CD4-positive, alpha-beta T cell treated with Interleukin-6 for 4 hours (primary cell): ENCODE results near the gene CD48.
"Not testable (repeated sequence)": the region's sequence is repeated elsewhere in the genome, so short reads cannot be mapped to it uniquely, and the experiment has no call there.

Source experiments
- DNase-seq: peaks from one replicate; pipeline ENCODE4 v3.0.0-alpha.2; 2020; ENCODE audit warnings: mixed read lengths

CD48 gene

GRCh38 chr1:160712525-160713080 is 981 bp upstream of the CD48 start:
- peak; percentile 45 for DNase-seq

- DNase-seq, result no peak
Measured at GRCh38 chr1:160711276-160711601, 383 bp downstream of the CD48 start.

GRCh38 chr1:160710517-160711252 is 937 bp downstream of the CD48 start:
- DNase-seq, result no peak

- no peak for DNase-seq
Measured at GRCh38 chr1:160709715-160710114, 1.9 kb downstream of the CD48 start.

- DNase-seq, result peak; percentile 54
Measured at GRCh38 chr1:160708801-160709200, 2.8 kb downstream of the CD48 start.

- no peak for DNase-seq
Measured at GRCh38 chr1:160708118-160708517, 3.5 kb downstream of the CD48 start.

GRCh38 chr1:160707236-160708064 is 4.2 kb downstream of the CD48 start:
- peak; percentile 41 for DNase-seq

- no peak for DNase-seq
Measured at GRCh38 chr1:160706526-160707235, 4.9 kb downstream of the CD48 start.

- DNase-seq, result peak; percentile 23
Measured at GRCh38 chr1:160705742-160706141, 5.9 kb downstream of the CD48 start.

- peak; percentile 20 for DNase-seq
Measured at GRCh38 chr1:160705212-160705621, 6.4 kb downstream of the CD48 start.

- DNase-seq, result no peak
Measured at GRCh38 chr1:160704250-160704649, 7.4 kb downstream of the CD48 start.

- DNase-seq, result no peak
Measured at GRCh38 chr1:160702100-160702499, 9.5 kb downstream of the CD48 start.

GRCh38 chr1:160692390-160692789 is 19.2 kb downstream of the CD48 start:
- DNase-seq, result not testable (repeated sequence)

- DNase-seq, result peak; percentile 28
Measured at GRCh38 chr1:160685266-160685665, 26.4 kb downstream of the CD48 start.

GRCh38 chr1:160682983-160683865 is 28.4 kb downstream of the CD48 start:
- DNase-seq, result no peak

- DNase-seq, result no peak
Measured at GRCh38 chr1:160681891-160682140, 29.8 kb downstream of the CD48 start.

GRCh38 chr1:160681066-160681890 is 30.3 kb downstream of the CD48 start:
- peak; percentile 92 for DNase-seq

GRCh38 chr1:160680399-160680798 is 31.2 kb downstream of the CD48 start:
- no peak for DNase-seq

GRCh38 chr1:160679893-160680292 is 31.7 kb downstream of the CD48 start:
- no peak for DNase-seq

- no peak for DNase-seq
Measured at GRCh38 chr1:160676869-160677597, 34.6 kb downstream of the CD48 start.
